K562 (cell line): ENCODE results near the gene SMG7. TPM values are rescaled to one million over a fixed set of nuclear protein-coding genes. Genes with fewer than 3 reads are reported as not detected.

Experiments
- ASH1L ChIP-seq: fragments of 450-650 bp; IDR thresholded peaks from 2 replicates; pipeline ENCODE4 v1.6.1; 2018; ENCODE audit warnings: borderline replicate concordance, mild to moderate bottlenecking, low read depth; ENCODE audit not compliant: partially characterized antibody
- CHD4 ChIP-seq: fragments of 200-600 bp; sonication (generic); IDR thresholded peaks from 3 replicates; pipeline ENCODE4 v1.6.1; 2012; ENCODE audit warnings: low read depth, mild to moderate bottlenecking, mixed read lengths, low read length, inconsistent platforms; ENCODE audit not compliant: insufficient read depth, insufficient replicate concordance, poor library complexity, severe bottlenecking
- DACH1 ChIP-seq: fragments of 450-650 bp; IDR thresholded peaks from 2 replicates; pipeline ENCODE4 v1.6.1; 2018; ENCODE audit not compliant: partially characterized antibody
- HDAC1 ChIP-seq, 2 experiments: fragments of 450-650 bp; IDR thresholded peaks; 2 replicates each; pipeline ENCODE4 v1.6.1; 2016 to 2017; ENCODE audit warnings: inconsistent platforms in 1 of 2, mild to moderate bottlenecking in 1 of 2, moderate library complexity in 1 of 2
- HDAC2 ChIP-seq: fragments of 450-650 bp; IDR thresholded peaks from 2 replicates; pipeline ENCODE4 v1.6.1; 2016; ENCODE audit warnings: mild to moderate bottlenecking
- HMGN3 ChIP-seq: IDR thresholded peaks from 2 replicates; pipeline ENCODE4 v1.6.1; 2011; ENCODE audit warnings: borderline replicate concordance, low read depth, mild to moderate bottlenecking, mixed read lengths, low read length; ENCODE audit not compliant: insufficient read length; ENCODE audit errors: extremely low read depth
- MTA1 ChIP-seq: fragments of 450-650 bp; IDR thresholded peaks from 2 replicates; pipeline ENCODE4 v1.6.1; 2017; ENCODE audit warnings: borderline replicate concordance
- NFRKB ChIP-seq: fragments of 450-650 bp; IDR thresholded peaks from 2 replicates; pipeline ENCODE4 v1.6.1; 2016; ENCODE audit warnings: low read depth
- RCOR1 ChIP-seq, 2 experiments: IDR thresholded peaks; 2 replicates each; pipeline ENCODE4 v1.6.1; 2012; ENCODE audit warnings: low read depth in 2 of 2, low read length in 2 of 2, borderline replicate concordance in 1 of 2, improper control_type of control experiment in 1 of 2
- TCF3 ChIP-seq: sonication (generic); formaldehyde crosslinking; IDR thresholded peaks from 2 replicates; pipeline ENCODE4 v1.4.0; 2020; ENCODE audit warnings: mild to moderate bottlenecking, missing genetic modification reagents
- TOE1 ChIP-seq, 2 experiments: fragments of 450-650 bp in 1 of 2; sonication (generic) in 1 of 2; formaldehyde crosslinking in 1 of 2; IDR thresholded peaks; 2 replicates each; pipeline versions ENCODE4 v1.7.1 to v1.8.0; 2016 to 2022; ENCODE audit warnings: borderline replicate concordance in 2 of 2, mild to moderate bottlenecking in 2 of 2, antibody characterized with exemption in 1 of 2, inconsistent platforms in 1 of 2, low read depth in 1 of 2, missing genetic modification reagents in 1 of 2, moderate library complexity in 1 of 2
- ZNF431 ChIP-seq: sonication (generic); formaldehyde crosslinking; IDR thresholded peaks from 2 replicates; pipeline ENCODE4 v1.8.0; 2022; ENCODE audit warnings: mild to moderate bottlenecking, missing genetic modification reagents
- ZNF699 ChIP-seq: fragments of 250-450 bp; sonication (Bioruptor Pico); IDR thresholded peaks from 2 replicates; pipeline ENCODE4 v1.8.0; 2021; ENCODE audit warnings: mild to moderate bottlenecking, moderate library complexity; ENCODE audit not compliant: insufficient replicate concordance
- polyA plus RNA-seq, 8 experiments: library from polyadenylated mRNA; depleted of rRNA in 4 of 8; stranded (reverse) in 5 of 8; unstranded in 3 of 8; fragments of >200 nt; fragmentation: Nextera tagmentation in 2 of 8; fragmentation: Illumina TruSeq in 1 of 8; extraction: Ambion mirVana in 2 of 8; extraction: Trizol in 1 of 8; gene quantifications; 2 replicates each; pipeline versions ENCODE4 v1.2.1 to v1.2.3, GENCODE V29; 2011 to 2014; ENCODE audit warnings: inconsistent platforms in 1 of 8, missing spikeins in 1 of 8
- total RNA-seq, 7 experiments: library from RNA; depleted of rRNA in 6 of 7; stranded (reverse); fragments of >200 nt in 6 of 7; fragmentation: Illumina TruSeq in 2 of 7; extraction: Trizol in 2 of 7; gene quantifications; 2 replicates each; pipeline versions ENCODE4 v1.2.1 to v1.2.3, GENCODE V29; 2011 to 2021; ENCODE audit warnings: low replicate concordance in 1 of 7
- TF ChIP-seq, protein P1 (sequence below): fragments of 450-650 bp; IDR thresholded peaks from 2 replicates; pipeline ENCODE4 v1.6.1; 2017; ENCODE audit warnings: mild to moderate bottlenecking, moderate library complexity
- TF ChIP-seq, protein P2 (sequence below): sonication (generic); formaldehyde crosslinking; IDR thresholded peaks from 2 replicates; pipeline ENCODE4 v1.5.0; 2020; ENCODE audit warnings: missing genetic modification reagents
- TF ChIP-seq, protein P3 (sequence below): fragments of 450-650 bp; formaldehyde crosslinking; IDR thresholded peaks from 2 replicates; pipeline ENCODE4 v1.4.0; 2020; ENCODE audit warnings: mild to moderate bottlenecking, mixed read lengths
- TF ChIP-seq, protein P4 (sequence below), 2 experiments: fragments of 250-450 bp in 1 of 2; fragments of 450-650 bp in 1 of 2; sonication (Bioruptor Pico) in 1 of 2; IDR thresholded peaks; 2 replicates each; pipeline versions ENCODE4 v1.6.1 to v1.8.0; 2016 to 2021; ENCODE audit warnings: mild to moderate bottlenecking in 2 of 2, moderate library complexity in 2 of 2, missing compliant biosample characterization in 1 of 2, missing genetic modification characterization in 1 of 2
- TF ChIP-seq, protein P5 (sequence below): fragments of 450-650 bp; IDR thresholded peaks from 2 replicates; pipeline ENCODE4 v1.6.1; 2018; ENCODE audit warnings: mild to moderate bottlenecking, low read depth; ENCODE audit not compliant: partially characterized antibody
- TF ChIP-seq, protein P6 (sequence below): fragments of 450-650 bp; formaldehyde crosslinking; IDR thresholded peaks from 2 replicates; pipeline ENCODE4 v1.4.0; 2022; ENCODE audit warnings: mild to moderate bottlenecking, moderate library complexity

Gene SMG7
- total and polyA plus RNA-seq, 9 of the 15 experiments (the other 6 are each of a cell fraction or from before 2014, with no cell fraction given): 12.4 to 74.6 (median 29.0) TPM

DNA sequence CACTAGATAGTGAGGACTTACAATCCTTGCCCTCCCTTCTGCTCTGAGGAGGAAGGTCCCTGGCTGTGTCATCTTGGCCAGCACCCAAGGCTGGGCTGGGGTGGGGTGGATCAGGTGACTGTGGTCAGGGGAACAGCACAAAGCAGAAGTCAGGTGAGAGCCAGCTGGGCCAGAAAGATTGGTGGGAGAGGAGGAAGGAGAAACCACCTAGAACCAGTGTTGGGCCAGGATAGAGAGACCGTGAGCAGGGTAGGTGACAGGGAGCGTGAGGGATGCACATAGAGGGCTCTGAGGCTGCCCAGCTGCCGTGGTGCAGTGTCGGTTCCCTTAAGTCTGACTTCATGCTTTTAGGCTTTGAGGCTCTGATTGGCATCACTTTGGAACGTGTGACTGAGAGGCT is 95.3 kb downstream of the SMG7 start (continued):
- TF ChIP-seq, protein P1, sequence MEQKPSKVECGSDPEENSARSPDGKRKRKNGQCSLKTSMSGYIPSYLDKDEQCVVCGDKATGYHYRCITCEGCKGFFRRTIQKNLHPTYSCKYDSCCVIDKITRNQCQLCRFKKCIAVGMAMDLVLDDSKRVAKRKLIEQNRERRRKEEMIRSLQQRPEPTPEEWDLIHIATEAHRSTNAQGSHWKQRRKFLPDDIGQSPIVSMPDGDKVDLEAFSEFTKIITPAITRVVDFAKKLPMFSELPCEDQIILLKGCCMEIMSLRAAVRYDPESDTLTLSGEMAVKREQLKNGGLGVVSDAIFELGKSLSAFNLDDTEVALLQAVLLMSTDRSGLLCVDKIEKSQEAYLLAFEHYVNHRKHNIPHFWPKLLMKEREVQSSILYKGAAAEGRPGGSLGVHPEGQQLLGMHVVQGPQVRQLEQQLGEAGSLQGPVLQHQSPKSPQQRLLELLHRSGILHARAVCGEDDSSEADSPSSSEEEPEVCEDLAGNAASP: no peak
- TF ChIP-seq TOE1 (IDR thresholded peaks at IDR 0.05; ENCODE audit: borderline replicate concordance): peak; percentile 70; the same call in 1 of the 2 replicates
- no peak for TF ChIP-seq TOE1 (CRISPR knock-in tag; IDR thresholded peaks at IDR 0.05; ENCODE audit: borderline replicate concordance, low read depth)
- peak; percentile 62 to 69; a peak in 2 of 4 replicates for TF ChIP-seq RCOR1 (IDR thresholded peaks at IDR 0.05; ENCODE audit: borderline replicate concordance in 1 of 2, low read depth in 2 of 2, low read length in 2 of 2)
- peak; percentile 56 for TF ChIP-seq HDAC2
- TF ChIP-seq ZNF699 (CRISPR knock-in tag): no peak
- TF ChIP-seq, protein P2, sequence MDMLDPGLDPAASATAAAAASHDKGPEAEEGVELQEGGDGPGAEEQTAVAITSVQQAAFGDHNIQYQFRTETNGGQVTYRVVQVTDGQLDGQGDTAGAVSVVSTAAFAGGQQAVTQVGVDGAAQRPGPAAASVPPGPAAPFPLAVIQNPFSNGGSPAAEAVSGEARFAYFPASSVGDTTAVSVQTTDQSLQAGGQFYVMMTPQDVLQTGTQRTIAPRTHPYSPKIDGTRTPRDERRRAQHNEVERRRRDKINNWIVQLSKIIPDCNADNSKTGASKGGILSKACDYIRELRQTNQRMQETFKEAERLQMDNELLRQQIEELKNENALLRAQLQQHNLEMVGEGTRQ: peak; percentile 65
- TF ChIP-seq DACH1: peak; percentile 83
- TF ChIP-seq, protein P3, sequence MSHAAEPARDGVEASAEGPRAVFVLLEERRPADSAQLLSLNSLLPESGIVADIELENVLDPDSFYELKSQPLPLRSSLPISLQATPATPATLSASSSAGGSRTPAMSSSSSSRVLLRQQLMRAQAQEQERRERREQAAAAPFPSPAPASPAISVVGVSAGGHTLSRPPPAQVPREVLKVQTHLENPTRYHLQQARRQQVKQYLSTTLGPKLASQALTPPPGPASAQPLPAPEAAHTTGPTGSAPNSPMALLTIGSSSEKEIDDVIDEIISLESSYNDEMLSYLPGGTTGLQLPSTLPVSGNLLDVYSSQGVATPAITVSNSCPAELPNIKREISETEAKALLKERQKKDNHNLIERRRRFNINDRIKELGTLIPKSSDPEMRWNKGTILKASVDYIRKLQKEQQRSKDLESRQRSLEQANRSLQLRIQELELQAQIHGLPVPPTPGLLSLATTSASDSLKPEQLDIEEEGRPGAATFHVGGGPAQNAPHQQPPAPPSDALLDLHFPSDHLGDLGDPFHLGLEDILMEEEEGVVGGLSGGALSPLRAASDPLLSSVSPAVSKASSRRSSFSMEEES (CRISPR knock-in tag): peak; percentile 64
- TF ChIP-seq, protein P4, sequence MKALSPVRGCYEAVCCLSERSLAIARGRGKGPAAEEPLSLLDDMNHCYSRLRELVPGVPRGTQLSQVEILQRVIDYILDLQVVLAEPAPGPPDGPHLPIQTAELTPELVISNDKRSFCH (CRISPR knock-in tag; IDR thresholded peaks at IDR 0.05): no peak
- TF ChIP-seq, protein P4 (tag; IDR thresholded peaks at IDR 0.05): peak; percentile 46; the same call in 1 of the 2 replicates
- TF ChIP-seq, protein P5, sequence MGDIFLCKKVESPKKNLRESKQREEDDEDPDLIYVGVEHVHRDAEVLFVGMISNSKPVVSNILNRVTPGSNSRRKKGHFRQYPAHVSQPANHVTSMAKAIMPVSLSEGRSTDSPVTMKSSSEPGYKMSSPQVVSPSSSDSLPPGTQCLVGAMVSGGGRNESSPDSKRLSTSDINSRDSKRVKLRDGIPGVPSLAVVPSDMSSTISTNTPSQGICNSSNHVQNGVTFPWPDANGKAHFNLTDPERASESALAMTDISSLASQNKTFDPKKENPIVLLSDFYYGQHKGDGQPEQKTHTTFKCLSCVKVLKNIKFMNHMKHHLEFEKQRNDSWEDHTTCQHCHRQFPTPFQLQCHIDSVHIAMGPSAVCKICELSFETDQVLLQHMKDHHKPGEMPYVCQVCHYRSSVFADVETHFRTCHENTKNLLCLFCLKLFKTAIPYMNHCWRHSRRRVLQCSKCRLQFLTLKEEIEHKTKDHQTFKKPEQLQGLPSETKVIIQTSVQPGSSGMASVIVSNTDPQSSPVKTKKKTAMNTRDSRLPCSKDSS: no peak
- TF ChIP-seq TCF3: peak; percentile 89
- no peak for TF ChIP-seq NFRKB
- no peak for TF ChIP-seq CHD4
- no peak for TF ChIP-seq ASH1L
- TF ChIP-seq, protein P6, sequence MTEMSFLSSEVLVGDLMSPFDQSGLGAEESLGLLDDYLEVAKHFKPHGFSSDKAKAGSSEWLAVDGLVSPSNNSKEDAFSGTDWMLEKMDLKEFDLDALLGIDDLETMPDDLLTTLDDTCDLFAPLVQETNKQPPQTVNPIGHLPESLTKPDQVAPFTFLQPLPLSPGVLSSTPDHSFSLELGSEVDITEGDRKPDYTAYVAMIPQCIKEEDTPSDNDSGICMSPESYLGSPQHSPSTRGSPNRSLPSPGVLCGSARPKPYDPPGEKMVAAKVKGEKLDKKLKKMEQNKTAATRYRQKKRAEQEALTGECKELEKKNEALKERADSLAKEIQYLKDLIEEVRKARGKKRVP (CRISPR knock-in tag): 0 out of 2 replicates have a peak, but pooled peaks have one; percentile 25
- no peak for TF ChIP-seq ZNF431 (CRISPR knock-in tag)
- peak; percentile 53 for TF ChIP-seq HMGN3
- peak in 1 of 2 experiments; percentile 67; a peak in 2 of 4 replicates for TF ChIP-seq HDAC1 (IDR thresholded peaks at IDR 0.05)
- peak; percentile 47; the same call in 1 of the 2 replicates for TF ChIP-seq MTA1
